Body of pancreas (tissue), 4 donors: ENCODE data around the gene SAMD7.

Experiments used
- CTCF ChIP-seq, 7 experiments: fragments of 450-650 bp in 4 of 7; fragments of 200-600 bp in 3 of 7; sonication (generic) in 3 of 7; IDR thresholded peaks; one replicate each; pipeline ENCODE4 v1.5.1; 2016 to 2019; ENCODE audit warnings: antibody characterized with exemption in 7 of 7
- POLR2A ChIP-seq, 3 donors: fragments of 450-650 bp; IDR thresholded peaks; one replicate each; pipeline ENCODE4 v1.6.1; 2016; ENCODE audit warnings: antibody characterized with exemption in 3 of 3, mild to moderate bottlenecking in 2 of 3

DNA sequence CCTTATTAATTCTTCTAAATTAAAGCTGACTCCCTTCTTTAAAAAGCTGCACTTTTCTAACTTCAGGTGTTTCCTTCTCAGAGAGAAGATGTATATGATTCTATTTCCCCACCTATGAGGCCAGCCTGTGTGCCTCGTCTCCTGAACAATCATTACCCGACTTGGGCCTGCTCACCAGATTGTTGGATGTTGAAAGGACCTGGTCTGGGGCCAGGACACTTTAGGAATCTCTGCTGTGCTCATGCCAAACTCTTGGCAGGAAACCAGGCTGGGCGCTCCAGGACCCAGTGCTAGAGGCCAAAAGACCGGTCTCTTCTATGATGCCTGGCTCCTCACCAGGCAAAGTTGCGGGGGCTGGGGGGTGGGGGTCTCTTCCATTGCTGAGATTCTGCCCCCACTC, 24.7 kb upstream of the SAMD7 start:
- TF ChIP-seq POLR2A (IDR thresholded peaks at IDR 0.05): no peak
- TF ChIP-seq CTCF (IDR thresholded peaks at IDR 0.05): no peak
